HEK293T (cell line): ENCODE data around the gene ZBTB20.

Experiments
- CTCF ChIA-PET: fragments of 350-600 bp; formaldehyde crosslinking; extraction: SDS; loops from one replicate; lab custom pipeline; 2021; ENCODE audit warnings: antibody characterized with exemption, inconsistent platforms; lab: Yijun Ruan, JAX
- POLR2A ChIA-PET: fragments of 350-600 bp; formaldehyde crosslinking; extraction: SDS; loops from one replicate; lab custom pipeline; 2020; ENCODE audit warnings: antibody characterized with exemption, inconsistent platforms; lab: Yijun Ruan, JAX
- DNase-seq: peaks from one replicate; pipeline ENCODE4 v3.0.0; 2012; ENCODE audit warnings: mixed read lengths; ENCODE audit errors: extremely low spot score
- ARNT ChIP-seq: fragments of 450-650 bp; IDR thresholded peaks from 2 replicates; pipeline ENCODE4 v1.6.1; 2017; ENCODE audit warnings: mild to moderate bottlenecking
- BHLHE40 ChIP-seq: fragments of 450-650 bp; IDR thresholded peaks from 2 replicates; pipeline ENCODE4 v1.6.1; 2016; ENCODE audit warnings: mild to moderate bottlenecking, moderate library complexity, borderline replicate concordance
- CTBP1 ChIP-seq: fragments of 450-650 bp; IDR thresholded peaks from 2 replicates; pipeline ENCODE4 v1.6.1; 2016; ENCODE audit warnings: borderline replicate concordance
- ELF4 ChIP-seq: fragments of 450-650 bp; IDR thresholded peaks from 2 replicates; pipeline ENCODE4 v1.6.1; 2017; ENCODE audit warnings: antibody characterized with exemption
- FOXA1 ChIP-seq: fragments of 450-650 bp; IDR thresholded peaks from 2 replicates; pipeline ENCODE4 v1.6.1; 2016; ENCODE audit warnings: mild to moderate bottlenecking
- FOXK2 ChIP-seq: fragments of 450-650 bp; IDR thresholded peaks from 2 replicates; pipeline ENCODE4 v1.6.1; 2016; ENCODE audit warnings: mild to moderate bottlenecking
- FOXM1 ChIP-seq: fragments of 450-650 bp; IDR thresholded peaks from 2 replicates; pipeline ENCODE4 v1.6.1; 2017; ENCODE audit warnings: mild to moderate bottlenecking, borderline replicate concordance
- HDGF ChIP-seq: fragments of 450-650 bp; IDR thresholded peaks from 2 replicates; pipeline ENCODE4 v1.6.1; 2017; ENCODE audit warnings: antibody characterized with exemption, borderline replicate concordance
- L3MBTL2 ChIP-seq: fragments of 450-650 bp; conservative IDR thresholded peaks from 2 replicates; pipeline ENCODE4 v1.6.1; 2016; ENCODE audit warnings: mild to moderate bottlenecking
- LEF1 ChIP-seq: fragments of 450-650 bp; IDR thresholded peaks from 2 replicates; pipeline ENCODE4 v1.6.1; 2017; ENCODE audit warnings: mild to moderate bottlenecking, borderline replicate concordance
- NFRKB ChIP-seq: fragments of 450-650 bp; IDR thresholded peaks from 2 replicates; pipeline ENCODE4 v1.6.1; 2016; ENCODE audit warnings: mild to moderate bottlenecking, moderate library complexity
- PKNOX1 ChIP-seq: fragments of 450-650 bp; IDR thresholded peaks from 2 replicates; pipeline ENCODE4 v1.6.1; 2016
- SP1 ChIP-seq: fragments of 450-650 bp; IDR thresholded peaks from 2 replicates; pipeline ENCODE4 v1.6.1; 2017
- SUZ12 ChIP-seq: fragments of 450-650 bp; IDR thresholded peaks from 2 replicates; pipeline ENCODE4 v1.6.1; 2016; ENCODE audit warnings: mild to moderate bottlenecking
- TARDBP ChIP-seq: fragments of 450-650 bp; IDR thresholded peaks from 2 replicates; pipeline ENCODE4 v1.6.1; 2016
- ZNF384 ChIP-seq: fragments of 450-650 bp; IDR thresholded peaks from 2 replicates; pipeline ENCODE4 v1.6.1; 2016

ZBTB20 gene

DNA sequence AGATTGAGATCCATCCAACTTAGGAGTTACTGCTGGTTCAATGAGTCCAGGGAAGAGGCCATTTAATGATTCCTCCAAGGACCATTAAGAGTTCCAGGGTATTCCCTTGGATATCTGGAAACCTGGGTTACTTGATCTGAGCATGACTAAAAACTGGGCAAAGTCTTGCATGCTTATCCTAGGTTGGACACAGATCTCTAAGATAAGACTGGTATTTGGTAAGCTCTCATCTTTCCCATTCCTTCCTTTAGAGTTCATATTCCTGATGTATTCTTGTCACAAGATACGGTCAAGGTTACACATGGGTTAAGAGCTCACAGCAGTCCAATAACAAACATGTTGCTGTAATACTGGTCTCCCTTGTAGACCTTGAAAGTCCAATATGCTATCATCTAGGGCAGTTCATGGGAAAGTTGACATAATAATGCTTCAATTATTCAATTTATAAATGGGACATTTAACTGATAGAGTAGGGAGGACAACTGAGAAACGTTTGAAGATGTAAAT lies 551.5 kb downstream of the ZBTB20 start:
- POLR2A ChIA-PET: interaction anchor here (0.6 kb wide), 1 partner anchor 9 kb away, joined by 3 read pairs; no protein-coding TSS in a partner anchor
- CTCF ChIA-PET: no interaction called here

GRCh38 chr3:114590309-114591047 lies 556.6 kb downstream of the ZBTB20 start:
- TF ChIP-seq LEF1: no peak
- TF ChIP-seq TARDBP: no peak
- TF ChIP-seq ELF4: no peak
- no peak for TF ChIP-seq HDGF
- no peak for TF ChIP-seq FOXA1
- no peak for TF ChIP-seq ZNF384
- no peak for TF ChIP-seq CTBP1
- no peak for TF ChIP-seq SP1
- TF ChIP-seq FOXK2: no peak
- no peak for TF ChIP-seq ARNT
- TF ChIP-seq L3MBTL2: no peak
- no peak for TF ChIP-seq PKNOX1
- TF ChIP-seq BHLHE40: no peak
- no peak for TF ChIP-seq NFRKB
- no peak for TF ChIP-seq FOXM1
- DNase-seq: no peak
- ChIA-PET POLR2A (no interaction called here), CTCF (no interaction called here)

More for the DNA sequence above, 551.5 kb downstream of the ZBTB20 start:
- TF ChIP-seq SP1 (no peak), SUZ12 (no peak), FOXA1 (no peak), CTBP1 (no peak), ELF4 (no peak), FOXK2 (no peak), ARNT (no peak), NFRKB (no peak), FOXM1 (no peak), HDGF (no peak)
- DNase-seq: no peak

DNA sequence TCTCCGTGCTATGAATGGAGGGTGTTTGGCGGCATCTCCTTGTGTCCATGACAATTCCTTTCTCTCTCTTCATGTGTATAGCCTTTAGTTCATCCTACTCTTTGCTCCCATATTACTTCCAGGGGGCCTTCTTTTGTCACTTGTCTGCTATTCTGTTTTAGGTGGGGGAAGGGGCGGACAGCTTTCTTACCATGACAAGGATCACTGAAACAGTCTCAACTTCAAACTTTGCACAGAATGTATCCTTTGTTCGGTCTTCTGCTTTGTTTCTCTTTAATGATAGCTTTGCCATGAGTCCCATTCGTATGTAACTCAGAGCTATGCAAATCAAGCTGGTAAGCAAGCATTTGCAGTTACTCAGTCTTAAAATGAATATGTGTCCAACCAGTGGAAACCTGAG lies 559.1 kb downstream of the ZBTB20 start:
- ChIA-PET CTCF (no interaction called here), POLR2A (no interaction called here)
- no peak for DNase-seq
- TF ChIP-seq BHLHE40: no peak
- no peak for TF ChIP-seq FOXA1
- no peak for TF ChIP-seq SP1

DNA sequence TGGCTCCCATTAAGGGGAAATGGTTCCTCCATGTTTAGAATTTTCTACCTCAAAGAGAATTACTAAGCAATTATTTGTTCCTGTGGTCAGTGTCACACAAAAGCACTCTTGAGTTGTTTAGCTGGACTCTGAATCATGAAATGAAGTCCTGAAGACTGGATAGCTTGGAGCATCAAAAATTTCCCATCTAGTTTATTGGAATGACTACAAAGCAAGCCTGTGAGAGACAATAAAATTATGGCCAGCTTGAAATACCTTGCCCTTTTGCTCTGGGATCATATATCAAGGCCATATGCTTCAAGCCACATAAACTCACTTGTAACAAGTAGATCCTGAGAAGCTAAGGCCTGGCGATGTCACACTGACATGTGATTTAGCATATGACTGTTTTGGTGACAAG lies 561.0 kb downstream of the ZBTB20 start:
- no peak for DNase-seq
- ChIA-PET POLR2A (interaction anchor here (0.9 kb wide), 1 partner anchor 9 kb away, joined by 3 read pairs; no protein-coding TSS in a partner anchor), CTCF (no interaction called here)
- TF ChIP-seq CTBP1 (no peak), SUZ12 (no peak), TARDBP (no peak), FOXM1 (no peak), L3MBTL2 (no peak), NFRKB (no peak), FOXA1 (no peak)

- CTCF ChIA-PET: no interaction called here
- POLR2A ChIA-PET: no interaction called here
- DNase-seq: no peak
- TF ChIP-seq CTBP1 (no peak), NFRKB (no peak), BHLHE40 (no peak), PKNOX1 (no peak), SUZ12 (no peak), L3MBTL2 (no peak), FOXM1 (no peak), ZNF384 (no peak), ARNT (no peak), HDGF (no peak), LEF1 (no peak), TARDBP (no peak)
Measured at GRCh38 chr3:114585687-114586086, 561.4 kb downstream of the ZBTB20 start.

DNA sequence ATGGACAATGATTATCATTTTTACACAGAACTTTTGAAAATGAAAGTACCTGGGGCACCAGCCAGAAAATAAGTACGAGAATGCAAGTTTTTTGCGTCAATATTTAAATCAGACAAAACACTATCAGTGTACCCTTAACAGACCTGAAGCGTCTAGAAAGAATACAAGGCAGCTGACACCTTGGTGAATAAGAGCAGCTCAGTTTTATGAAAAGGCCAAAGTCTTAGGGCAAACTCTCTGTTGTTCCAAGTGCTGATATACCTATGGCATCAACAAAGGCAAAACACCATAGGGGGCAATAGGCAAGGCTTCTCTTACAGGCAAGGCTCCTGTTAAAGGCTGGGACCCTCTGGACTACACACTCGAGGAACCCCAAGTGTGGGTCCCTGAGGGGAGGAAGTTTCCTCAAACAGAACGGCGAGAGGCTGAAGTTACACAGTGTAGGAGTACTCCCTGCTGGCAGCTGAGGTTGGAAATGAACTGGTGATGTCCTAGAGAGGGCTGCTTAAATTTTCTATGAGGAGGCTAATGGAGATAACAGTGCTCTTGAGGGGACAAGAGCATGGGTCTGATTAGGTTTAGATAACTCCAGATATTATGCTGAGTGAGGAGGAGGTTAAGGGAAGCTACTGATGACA lies 562.2 kb downstream of the ZBTB20 start:
- TF ChIP-seq SP1 (no peak), HDGF (no peak), TARDBP (no peak), BHLHE40 (no peak), FOXK2 (no peak), FOXA1 (no peak), L3MBTL2 (no peak), SUZ12 (no peak), NFRKB (no peak)
- ChIA-PET CTCF (no interaction called here), POLR2A (no interaction called here)
- DNase-seq: no peak
